Large intestine (tissue), 3 donors: ENCODE measurements around the gene DNAJB12. TPM values are rescaled to one million over a fixed set of nuclear protein-coding genes. Genes with fewer than 3 reads are reported as not detected.
"Not testable (repeated sequence)": the region's sequence is repeated elsewhere in the genome, so short reads cannot be mapped to it uniquely, and the experiment has no call there.

Source experiments
- DNase-seq, 2 donors: peaks; one replicate each; pipeline versions ENCODE4 v3.0.0 to v3.0.0-alpha.2; 2013
- H3K27ac ChIP-seq: one replicate; pipeline ENCODE4 v1.5.1; 2013; ENCODE audit warnings: low read length
- H3K27me3 ChIP-seq: 2 replicates; pipeline ENCODE4 v1.6.1; 2013; ENCODE audit warnings: low read length; ENCODE audit not compliant: control insufficient read depth, insufficient read depth
- H3K36me3 ChIP-seq: 2 replicates; pipeline ENCODE4 v1.6.1; 2013; ENCODE audit warnings: low read length; ENCODE audit not compliant: control insufficient read depth, insufficient read depth
- H3K4me1 ChIP-seq: one replicate; pipeline ENCODE4 v1.6.1; 2013; ENCODE audit warnings: low read length; ENCODE audit not compliant: control insufficient read depth, insufficient read depth
- H3K4me3 ChIP-seq: one replicate; pipeline ENCODE4 v1.5.1; 2013; ENCODE audit warnings: low read length
- H3K9me3 ChIP-seq: one replicate; pipeline ENCODE4 v1.6.1; 2013; ENCODE audit warnings: mild to moderate bottlenecking, low read depth, low read length, moderate library complexity; ENCODE audit not compliant: control insufficient read depth
- WGBS: methylation state at CpG from one replicate; pipeline ENCODE4 v1.1.5; 2013; ENCODE audit warnings: low lambda C conversion rate; ENCODE audit not compliant: insufficient coverage; 5-methylcytosine and 5-hydroxymethylcytosine counted together
- polyA plus RNA-seq: library from polyadenylated mRNA; unstranded; fragments of 120-200 nt; gene quantifications from one replicate; pipeline ENCODE4 v1.2.1, GENCODE V29; 2013

DNAJB12 gene
- polyA plus RNA-seq, 1 donor: 35.3 TPM

GRCh38 chr10:72356115-72356514, 1.4 kb upstream of the DNAJB12 start:
- H3K36me3 ChIP-seq: peaks cover 12% of the 10 kb centered on the region
- no peak overlapping the region for H3K27ac ChIP-seq
- peaks cover 9% of the 10 kb centered on the region for H3K4me1 ChIP-seq
- no peaks in the 10 kb centered on the region for H3K27me3 ChIP-seq
- WGBS: 100% methylated on average over 3 of the region's 6 CpGs
- no peak overlapping the region for H3K4me3 ChIP-seq
- H3K9me3 ChIP-seq: no peaks in the 10 kb centered on the region
- DNase-seq: no peak

- peak overlapping the region; percentile 98 for H3K27ac ChIP-seq
- no peaks in the 10 kb centered on the region for H3K27me3 ChIP-seq
- peaks cover 9% of the 10 kb centered on the region for H3K4me1 ChIP-seq
- H3K4me3 ChIP-seq: peak overlapping the region; percentile 89
- no peaks in the 10 kb centered on the region for H3K9me3 ChIP-seq
- peaks cover 21% of the 10 kb centered on the region for H3K36me3 ChIP-seq
- DNase-seq: no peak
- no CpG with 5 or more reads among the region's 7 CpGs for WGBS
Measured at GRCh38 chr10:72355214-72355555, 466 bp upstream of the DNAJB12 start.

GRCh38 chr10:72353965-72354355, 759 bp downstream of the DNAJB12 start:
- Histone ChIP-seq H3K4me1 (peaks cover 9% of the 10 kb centered on the region), H3K27ac (peak overlapping the region; percentile 98), H3K27me3 (no peaks in the 10 kb centered on the region), H3K4me3 (peak overlapping the region; percentile 89), H3K9me3 (no peaks in the 10 kb centered on the region), H3K36me3 (peaks cover 32% of the 10 kb centered on the region)
- no peak for DNase-seq
- WGBS: no CpG with 5 or more reads among the region's 23 CpGs

GRCh38 chr10:72353028-72353964, 1.4 kb downstream of the DNAJB12 start:
- DNase-seq: peak in 1 of 2 donors; percentile 51

GRCh38 chr10:72351479-72351878, 3.2 kb downstream of the DNAJB12 start:
- no peak overlapping the region for H3K27ac ChIP-seq
- no peaks in the 10 kb centered on the region for H3K9me3 ChIP-seq
- no CpG with 5 or more reads among the region's 6 CpGs for WGBS
- peaks cover 9% of the 10 kb centered on the region for H3K4me1 ChIP-seq
- DNase-seq: no peak
- H3K4me3 ChIP-seq: no peak overlapping the region
- H3K36me3 ChIP-seq: peaks cover 41% of the 10 kb centered on the region
- no peaks in the 10 kb centered on the region for H3K27me3 ChIP-seq

More at GRCh38 chr10:72353028-72353964, 1.4 kb downstream of the DNAJB12 start:
- WGBS: 20% methylated on average over 2 of the region's 18 CpGs
- peak overlapping the region; percentile 89 for H3K4me3 ChIP-seq
- no peaks in the 10 kb centered on the region for H3K9me3 ChIP-seq
- peaks cover 38% of the 10 kb centered on the region for H3K36me3 ChIP-seq
- no peaks in the 10 kb centered on the region for H3K27me3 ChIP-seq
- peak overlapping the region; percentile 98 for H3K27ac ChIP-seq
- peaks cover 9% of the 10 kb centered on the region for H3K4me1 ChIP-seq

GRCh38 chr10:72349438-72349837, 5.3 kb downstream of the DNAJB12 start:
- Histone ChIP-seq H3K4me1 (peaks cover 9% of the 10 kb centered on the region), H3K4me3 (no peak overlapping the region), H3K27me3 (no peaks in the 10 kb centered on the region), H3K9me3 (no peaks in the 10 kb centered on the region), H3K36me3 (peaks cover 48% of the 10 kb centered on the region), H3K27ac (no peak overlapping the region)
- DNase-seq: no peak
- WGBS: 90% methylated on average over 2 of the region's 2 CpGs

- Histone ChIP-seq H3K27me3 (no peaks in the 10 kb centered on the region), H3K36me3 (peaks cover 56% of the 10 kb centered on the region), H3K4me1 (peaks cover 9% of the 10 kb centered on the region), H3K9me3 (no peaks in the 10 kb centered on the region), H3K4me3 (no peak overlapping the region), H3K27ac (no peak overlapping the region)
- WGBS: no CpG with 5 or more reads among the region's 7 CpGs
- DNase-seq: no peak
Measured at GRCh38 chr10:72348282-72348681, 6.4 kb downstream of the DNAJB12 start.

- H3K27me3 ChIP-seq, H3K27ac ChIP-seq, H3K4me3 ChIP-seq, DNase-seq, H3K9me3 ChIP-seq, H3K4me1 ChIP-seq: not testable (repeated sequence)
- WGBS: no CpG with 5 or more reads among the region's 7 CpGs
- peaks cover 63% of the 10 kb centered on the region for H3K36me3 ChIP-seq
Measured at GRCh38 chr10:72346117-72346516, 8.6 kb downstream of the DNAJB12 start.

- H3K4me3 ChIP-seq: no peak overlapping the region
- peaks cover 63% of the 10 kb centered on the region for H3K36me3 ChIP-seq
- no CpG with 5 or more reads among the region's 11 CpGs for WGBS
- H3K4me1 ChIP-seq: no peaks in the 10 kb centered on the region
- DNase-seq: no peak
- no peaks in the 10 kb centered on the region for H3K9me3 ChIP-seq
- H3K27ac ChIP-seq: no peak overlapping the region
- no peaks in the 10 kb centered on the region for H3K27me3 ChIP-seq
Measured at GRCh38 chr10:72344932-72345331, 9.8 kb downstream of the DNAJB12 start.

GRCh38 chr10:72342911-72343310, 11.8 kb downstream of the DNAJB12 start:
- Histone ChIP-seq H3K27ac (no peak overlapping the region), H3K27me3 (no peaks in the 10 kb centered on the region), H3K4me3 (no peak overlapping the region), H3K36me3 (peaks cover 57% of the 10 kb centered on the region), H3K9me3 (no peaks in the 10 kb centered on the region), H3K4me1 (no peaks in the 10 kb centered on the region)
- WGBS: no CpG with 5 or more reads among the region's 5 CpGs
- DNase-seq: no peak
